B cell (primary cell): ENCODE measurements around the gene ZNF326. TPM values are rescaled to one million over a fixed set of nuclear protein-coding genes. Genes with fewer than 3 reads are reported as not detected.
A peak's percentile ranks its signal among the peaks of the same experiment; 100 is the strongest.

Experiments
- ATAC-seq: fragments of 200-7000 bp; cut with Tn5 transposase; one replicate; pipeline ENCODE4 v1.10.0; 2021; ENCODE audit warnings: low read depth, mild to moderate bottlenecking, moderate number of reproducible peaks, moderate library complexity
- CTCF ChIA-PET: fragments of 350-600 bp; sonication (Branson Sonifier 250); formaldehyde crosslinking; loops from one replicate; lab custom pipeline; 2021; ENCODE audit warnings: antibody characterized with exemption, inconsistent platforms; lab: Charles Lee
- POLR2A ChIA-PET: fragments of 350-600 bp; sonication (Branson Sonifier 250); formaldehyde crosslinking; loops from one replicate; lab custom pipeline; 2021; ENCODE audit warnings: antibody characterized with exemption; lab: Charles Lee
- DNase-seq: peaks from one replicate; pipeline ENCODE4 v3.0.0; 2013
- H2AFZ ChIP-seq: 2 replicates; pipeline ENCODE4 v1.6.1; 2012; ENCODE audit warnings: mild to moderate bottlenecking, low read depth, low read length; ENCODE audit not compliant: insufficient read depth, poor library complexity, severe bottlenecking
- H3K27ac ChIP-seq, 2 donors: 1 replicate in 1 of 2; 2 replicates in 1 of 2; pipeline ENCODE4 v1.5.1; 2012 to 2013; ENCODE audit warnings: low read length in 2 of 2, mild to moderate bottlenecking in 2 of 2, moderate library complexity in 1 of 2
- H3K27me3 ChIP-seq, 4 experiments: fragments of 200-600 bp in 1 of 4; sonication (generic) in 1 of 4; replicated peaks in 1 of 4; 1 replicate in 2 of 4; 2 replicates in 2 of 4; pipeline versions ENCODE4 v1.6.1 to v1.7.0; 2013 to 2016; ENCODE audit warnings: low read length in 3 of 4, mild to moderate bottlenecking in 2 of 4, mixed read lengths in 1 of 4, moderate library complexity in 1 of 4; ENCODE audit not compliant: insufficient read depth in 4 of 4, control insufficient read depth in 3 of 4; ENCODE audit errors: control extremely low read depth in 1 of 4
- H3K36me3 ChIP-seq, 2 experiments: replicated peaks in 1 of 2; 1 replicate in 1 of 2; 2 replicates in 1 of 2; pipeline versions ENCODE4 v1.6.1 to v1.7.1; 2013; ENCODE audit warnings: low read length in 1 of 2; ENCODE audit not compliant: insufficient read depth in 2 of 2, control insufficient read depth in 1 of 2; ENCODE audit errors: control extremely low read depth in 1 of 2, extremely low read depth in 1 of 2
- H3K4me1 ChIP-seq, 2 donors: fragments of 200-600 bp in 1 of 2; sonication (generic) in 1 of 2; 1 replicate in 1 of 2; 2 replicates in 1 of 2; pipeline versions ENCODE4 v1.5.1 to v1.6.1; 2013 to 2017; ENCODE audit warnings: low read length in 2 of 2; ENCODE audit not compliant: control insufficient read depth in 2 of 2, insufficient read depth in 2 of 2
- H3K4me2 ChIP-seq: replicated peaks from 2 replicates; pipeline ENCODE3; 2012; ENCODE audit warnings: mild to moderate bottlenecking, low read depth, low read length; ENCODE audit not compliant: poor library complexity, severe bottlenecking
- H3K4me3 ChIP-seq, 5 experiments: fragments of 200-600 bp in 1 of 5; sonication (generic) in 1 of 5; 1 replicate in 3 of 5; 2 replicates in 2 of 5; pipeline versions ENCODE4 v1.5.1 to v1.7.0; 2011 to 2016; ENCODE audit warnings: low read length in 4 of 5, mild to moderate bottlenecking in 4 of 5, low read depth in 2 of 5, control low read depth in 1 of 5, moderate library complexity in 1 of 5; ENCODE audit not compliant: insufficient read depth in 1 of 5; ENCODE audit errors: control extremely low read depth in 1 of 5, extremely low read depth in 1 of 5
- H3K79me2 ChIP-seq: fragments of 200-600 bp; sonication (generic); one replicate; pipeline ENCODE4 v1.6.0; 2016; ENCODE audit warnings: low read length; ENCODE audit not compliant: control insufficient read depth, insufficient read depth
- H3K9ac ChIP-seq: fragments of 200-600 bp; sonication (generic); 2 replicates; pipeline ENCODE4 v1.6.1; 2017; ENCODE audit warnings: mild to moderate bottlenecking, low read length, moderate library complexity
- H3K9me3 ChIP-seq, 3 donors: one replicate each; pipeline versions ENCODE4 v1.6.1 to v1.7.1; 2013; ENCODE audit warnings: low read length in 2 of 3; ENCODE audit not compliant: control insufficient read depth in 2 of 3, insufficient read depth in 1 of 3; ENCODE audit errors: control extremely low read depth in 1 of 3
- H4K20me1 ChIP-seq: 2 replicates; pipeline ENCODE4 v1.6.0; 2012; ENCODE audit warnings: mild to moderate bottlenecking, low read length; ENCODE audit not compliant: insufficient read depth, control insufficient read depth, poor library complexity, severe bottlenecking
- H3K27ac Mint-ChIP-seq: one replicate; pipeline ENCODE4 v1.8.0; 2021; ENCODE audit warnings: mixed read lengths
- H3K27me3 Mint-ChIP-seq: one replicate; pipeline ENCODE4 v1.8.0; 2021; ENCODE audit warnings: mixed read lengths
- H3K4me1 Mint-ChIP-seq: one replicate; pipeline ENCODE4 v1.8.0; 2021; ENCODE audit warnings: mixed read lengths
- H3K4me3 Mint-ChIP-seq: one replicate; pipeline ENCODE4 v1.8.0; 2021; ENCODE audit warnings: mixed read lengths
- H3K9me3 Mint-ChIP-seq: one replicate; pipeline ENCODE4 v1.8.0; 2022; ENCODE audit warnings: mixed read lengths; ENCODE audit not compliant: insufficient read depth
- EZH2 ChIP-seq: IDR thresholded peaks from 2 replicates; pipeline ENCODE4 v1.6.1; 2012; ENCODE audit warnings: borderline replicate concordance, low read depth, mild to moderate bottlenecking, moderate library complexity, low read length; ENCODE audit not compliant: insufficient read depth, poor library complexity, severe bottlenecking
- WGBS: methylation state at CpG from one replicate; pipeline ENCODE4 v1.1.5; 2013; ENCODE audit warnings: missing lambda C conversion rate; ENCODE audit not compliant: insufficient coverage; 5-methylcytosine and 5-hydroxymethylcytosine counted together
- intact Hi-C: fragments of 100-400 bp; cut with micrococcal nuclease; formaldehyde crosslinking; loops from one replicate; pipeline ENCODE4 v1.10.0; 2022
- polyA plus RNA-seq: library from polyadenylated mRNA; depleted of rRNA; stranded (reverse); fragments of >200 nt; gene quantifications from 2 replicates; pipeline ENCODE4 v1.2.3, GENCODE V29; 2012
- total RNA-seq, 2 donors: library from RNA; stranded (reverse); fragments of 120-200 nt in 1 of 2; gene quantifications; 1 replicate in 1 of 2; 2 replicates in 1 of 2; pipeline versions ENCODE4 v1.2.3 to v1.2.4, GENCODE V29; 2013 to 2022
- TF ChIP-seq, protein P1 (sequence below): fragments of 200-600 bp; IDR thresholded peaks from one replicate; pipeline ENCODE4 v1.8.0; 2022; ENCODE audit warnings: antibody characterized with exemption, mild to moderate bottlenecking

The ZNF326 gene
- total and polyA plus RNA-seq, 2 donors (not counting 1 experiment from before 2014, with no cell fraction given) = 6.1 to 34.1 TPM

DNA sequence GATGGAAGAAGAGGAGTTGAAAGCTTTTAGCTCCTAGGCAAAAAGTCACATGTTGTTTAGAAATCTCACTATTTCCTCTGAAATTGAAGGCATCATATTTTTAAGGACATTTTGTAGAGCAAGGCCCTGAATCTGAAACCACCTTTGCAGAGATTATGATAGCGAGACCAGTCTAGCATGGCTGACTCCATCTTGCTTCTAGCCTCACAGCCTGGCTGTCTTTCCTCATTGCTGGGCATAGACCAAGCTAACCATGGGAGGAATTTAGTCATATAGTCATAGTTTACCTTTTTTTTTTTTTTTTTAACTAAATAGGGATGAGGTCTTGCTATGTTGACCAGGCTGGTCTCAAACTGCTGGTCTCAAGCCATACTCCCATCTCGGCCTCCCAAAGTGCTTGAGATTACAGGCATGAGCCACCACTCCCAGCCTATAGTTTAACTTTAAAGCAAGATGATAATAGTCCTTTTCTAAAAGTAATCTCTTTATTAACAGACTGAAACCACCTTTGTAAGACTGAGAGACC, 42.2 kb upstream of the ZNF326 start:
- ChIA-PET CTCF (interaction anchor here (0.7 to 1.1 kb wide), 4 partner anchors 36 to 172 kb away, joined by 3 to 4 read pairs (median 4); no protein-coding TSS in a partner anchor), POLR2A (no interaction called here)
- Histone ChIP-seq H3K9me3 (no peaks in the 10 kb centered on the region), H3K79me2 (no peaks in the 10 kb centered on the region), H3K27me3 (no peaks in the 10 kb centered on the region), H3K4me1 (peaks cover 3 to 8% of the 10 kb centered on the region in 2 donors), H3K4me2 (no peak overlapping the region), H4K20me1 (no peaks in the 10 kb centered on the region), H2AFZ (no peak overlapping the region), H3K9ac (no peak overlapping the region), H3K4me3 (no peak overlapping the region), H3K27ac (no peak overlapping the region), H3K36me3 (no peaks in the 10 kb centered on the region)
- H3K4me3 Mint-ChIP-seq = no peak overlapping the region
- no peaks in the 10 kb centered on the region for H3K9me3 Mint-ChIP-seq
- DNase-seq = no peak
- TF ChIP-seq, protein P1, sequence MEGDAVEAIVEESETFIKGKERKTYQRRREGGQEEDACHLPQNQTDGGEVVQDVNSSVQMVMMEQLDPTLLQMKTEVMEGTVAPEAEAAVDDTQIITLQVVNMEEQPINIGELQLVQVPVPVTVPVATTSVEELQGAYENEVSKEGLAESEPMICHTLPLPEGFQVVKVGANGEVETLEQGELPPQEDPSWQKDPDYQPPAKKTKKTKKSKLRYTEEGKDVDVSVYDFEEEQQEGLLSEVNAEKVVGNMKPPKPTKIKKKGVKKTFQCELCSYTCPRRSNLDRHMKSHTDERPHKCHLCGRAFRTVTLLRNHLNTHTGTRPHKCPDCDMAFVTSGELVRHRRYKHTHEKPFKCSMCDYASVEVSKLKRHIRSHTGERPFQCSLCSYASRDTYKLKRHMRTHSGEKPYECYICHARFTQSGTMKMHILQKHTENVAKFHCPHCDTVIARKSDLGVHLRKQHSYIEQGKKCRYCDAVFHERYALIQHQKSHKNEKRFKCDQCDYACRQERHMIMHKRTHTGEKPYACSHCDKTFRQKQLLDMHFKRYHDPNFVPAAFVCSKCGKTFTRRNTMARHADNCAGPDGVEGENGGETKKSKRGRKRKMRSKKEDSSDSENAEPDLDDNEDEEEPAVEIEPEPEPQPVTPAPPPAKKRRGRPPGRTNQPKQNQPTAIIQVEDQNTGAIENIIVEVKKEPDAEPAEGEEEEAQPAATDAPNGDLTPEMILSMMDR = no peak
- TF ChIP-seq EZH2 = no peak
- no peaks in the 10 kb centered on the region for H3K27me3 Mint-ChIP-seq
- no peak for ATAC-seq
- WGBS = no CpG with 5 or more reads among the region's 2 CpGs
- H3K4me1 Mint-ChIP-seq = peaks cover 13% of the 10 kb centered on the region
- no peak overlapping the region for H3K27ac Mint-ChIP-seq
- intact Hi-C loops = loop anchor here (1.0 kb wide), 1 partner anchor 148 kb away; no protein-coding TSS in a partner anchor

DNA sequence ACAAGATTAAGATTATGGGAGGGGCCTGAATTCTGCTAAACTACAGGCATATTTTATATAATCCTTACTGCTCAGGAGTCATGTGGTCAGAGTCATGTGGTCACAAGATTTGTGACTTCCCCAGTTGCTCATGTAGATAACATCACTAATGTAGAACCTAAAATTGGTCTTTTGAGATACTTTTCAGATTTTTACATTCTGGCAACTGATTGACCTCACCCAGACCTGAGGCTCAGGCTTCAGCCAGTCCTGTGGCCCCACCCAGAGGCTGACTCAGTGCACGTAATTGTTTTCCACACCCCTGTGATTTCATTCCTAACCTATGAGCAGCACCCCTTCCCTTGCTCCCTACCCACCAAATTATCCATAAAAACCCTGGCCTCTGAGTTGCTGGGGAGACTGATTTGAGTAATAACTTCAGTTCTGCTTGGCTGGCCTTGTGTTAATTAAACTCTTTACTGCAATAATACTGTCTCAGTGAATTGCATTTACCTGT, 41.7 kb upstream of the ZNF326 start:
- Mint-ChIP-seq H3K27me3 (no peaks in the 10 kb centered on the region), H3K4me3 (no peak overlapping the region), H3K27ac (no peak overlapping the region), H3K9me3 (no peaks in the 10 kb centered on the region), H3K4me1 (peaks cover 13% of the 10 kb centered on the region)
- Histone ChIP-seq H3K79me2 (no peaks in the 10 kb centered on the region), H2AFZ (no peak overlapping the region), H3K4me3 (no peak overlapping the region), H3K9me3 (no peaks in the 10 kb centered on the region), H3K27ac (no peak overlapping the region), H3K4me2 (no peak overlapping the region), H3K4me1 (peaks cover 3 to 8% of the 10 kb centered on the region in 2 donors), H4K20me1 (no peaks in the 10 kb centered on the region), H3K9ac (no peak overlapping the region), H3K36me3 (no peaks in the 10 kb centered on the region), H3K27me3 (no peaks in the 10 kb centered on the region)
- POLR2A ChIA-PET = no interaction called here
- ATAC-seq = peak; percentile 21
- DNase-seq = peak; percentile 12
- intact Hi-C loops = loop anchor here (1.0 kb wide), 1 partner anchor 149 kb away; no protein-coding TSS in a partner anchor
- WGBS = no CpG with 5 or more reads among the region's 1 CpG
- CTCF ChIA-PET = interaction anchor here (0.8 to 1.2 kb wide), 3 partner anchors 148 to 173 kb away, joined by 3 to 4 read pairs (median 3); no protein-coding TSS in a partner anchor
- TF ChIP-seq EZH2 = no peak
- TF ChIP-seq, protein P1 = no peak
